Vagina (tissue), 2 donors: ENCODE data around the gene ADAM22.

Experiments
- POLR2AphosphoS5 ChIP-seq, 2 donors: sonication (generic); formaldehyde crosslinking; IDR thresholded peaks; one replicate each; pipeline ENCODE4 v1.9.0; 2017; ENCODE audit warnings: antibody characterized with exemption in 2 of 2, mild to moderate bottlenecking in 2 of 2, low read depth in 1 of 2; ENCODE audit not compliant: insufficient read depth in 1 of 2
- TF ChIP-seq, protein P1 (sequence below), 3 experiments: fragments of 450-650 bp in 2 of 3; fragments of 200-600 bp in 1 of 3; sonication (generic) in 1 of 3; IDR thresholded peaks; one replicate each; pipeline ENCODE4 v1.5.1; 2017 to 2019; ENCODE audit warnings: antibody characterized with exemption in 3 of 3, mild to moderate bottlenecking in 2 of 3, moderate library complexity in 2 of 3

DNA sequence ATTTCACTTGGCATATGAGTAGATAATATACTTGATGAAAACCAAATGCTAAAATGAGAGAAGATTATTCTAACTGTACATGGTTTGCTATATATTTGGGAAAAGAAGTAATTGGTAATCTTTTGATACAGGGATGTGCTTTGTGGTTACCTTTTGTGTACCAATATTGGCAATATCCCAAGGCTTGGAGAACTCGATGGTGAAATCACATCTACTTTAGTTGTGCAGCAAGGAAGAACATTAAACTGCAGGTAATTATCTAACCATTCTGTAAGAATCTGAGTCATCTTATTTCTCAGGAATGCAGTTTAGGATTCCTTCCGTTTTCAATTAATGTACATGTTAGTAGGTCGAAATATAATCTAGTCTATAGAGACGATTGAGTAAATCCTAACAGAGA, 221.7 kb downstream of the ADAM22 start:
- TF ChIP-seq, protein P1, sequence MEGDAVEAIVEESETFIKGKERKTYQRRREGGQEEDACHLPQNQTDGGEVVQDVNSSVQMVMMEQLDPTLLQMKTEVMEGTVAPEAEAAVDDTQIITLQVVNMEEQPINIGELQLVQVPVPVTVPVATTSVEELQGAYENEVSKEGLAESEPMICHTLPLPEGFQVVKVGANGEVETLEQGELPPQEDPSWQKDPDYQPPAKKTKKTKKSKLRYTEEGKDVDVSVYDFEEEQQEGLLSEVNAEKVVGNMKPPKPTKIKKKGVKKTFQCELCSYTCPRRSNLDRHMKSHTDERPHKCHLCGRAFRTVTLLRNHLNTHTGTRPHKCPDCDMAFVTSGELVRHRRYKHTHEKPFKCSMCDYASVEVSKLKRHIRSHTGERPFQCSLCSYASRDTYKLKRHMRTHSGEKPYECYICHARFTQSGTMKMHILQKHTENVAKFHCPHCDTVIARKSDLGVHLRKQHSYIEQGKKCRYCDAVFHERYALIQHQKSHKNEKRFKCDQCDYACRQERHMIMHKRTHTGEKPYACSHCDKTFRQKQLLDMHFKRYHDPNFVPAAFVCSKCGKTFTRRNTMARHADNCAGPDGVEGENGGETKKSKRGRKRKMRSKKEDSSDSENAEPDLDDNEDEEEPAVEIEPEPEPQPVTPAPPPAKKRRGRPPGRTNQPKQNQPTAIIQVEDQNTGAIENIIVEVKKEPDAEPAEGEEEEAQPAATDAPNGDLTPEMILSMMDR (IDR thresholded peaks at IDR 0.05), result no peak
- no peak for TF ChIP-seq POLR2AphosphoS5 (IDR thresholded peaks at IDR 0.05; ENCODE audit: insufficient read depth in 1 of 2, low read depth in 1 of 2)
